Measurements from ENCODE around the gene ZBTB32. TPM values are rescaled to one million over a fixed set of nuclear protein-coding genes. Genes with fewer than 3 reads are reported as not detected.

ZBTB32 gene
- total and polyA plus RNA-seq, 11 donors = 0.24 TPM; not detected in 10

DNA sequence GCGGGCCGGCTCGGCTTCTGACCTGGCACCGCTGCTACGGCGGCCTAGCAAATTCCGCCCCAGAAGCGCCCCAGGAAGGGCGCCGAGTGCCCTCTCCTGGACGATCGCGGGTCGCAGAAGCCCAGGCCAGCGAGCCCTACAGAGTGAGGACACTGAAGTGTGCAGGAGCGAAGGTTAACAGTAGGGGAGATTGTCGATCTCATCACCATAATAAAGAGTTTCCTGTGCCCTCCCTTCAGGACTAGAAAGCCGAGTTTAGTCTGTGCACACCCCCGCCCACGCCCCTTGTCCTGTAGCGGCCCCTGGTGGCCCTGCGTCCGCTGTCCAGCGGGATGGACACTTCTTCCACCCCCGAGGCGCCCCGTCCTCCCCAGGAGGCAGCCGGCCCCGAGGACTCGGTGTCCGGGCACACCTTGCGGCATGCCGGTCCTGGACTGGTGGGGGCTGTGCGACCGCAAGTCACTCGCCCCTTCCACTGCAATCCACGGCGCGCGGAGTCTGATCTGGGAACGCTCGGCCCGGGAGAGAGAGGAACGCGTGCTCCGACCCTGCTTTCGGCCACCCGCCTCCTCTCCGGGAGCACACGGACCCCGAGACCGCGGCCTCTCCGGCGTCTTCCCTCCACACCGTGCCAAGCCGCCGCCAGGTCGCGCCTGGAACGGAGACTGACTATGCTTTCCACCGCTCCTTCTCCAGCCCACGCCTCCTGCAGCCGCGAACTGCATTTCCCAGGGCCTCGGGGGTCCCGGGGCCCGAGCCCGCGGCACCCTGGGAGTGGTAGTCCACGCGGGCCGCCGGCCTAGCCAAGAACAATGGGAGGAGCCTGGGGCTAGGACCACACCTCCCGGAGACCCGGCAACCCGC lies 12.7 kb downstream of the ZBTB32 start:
- TF ChIP-seq, protein P1, sequence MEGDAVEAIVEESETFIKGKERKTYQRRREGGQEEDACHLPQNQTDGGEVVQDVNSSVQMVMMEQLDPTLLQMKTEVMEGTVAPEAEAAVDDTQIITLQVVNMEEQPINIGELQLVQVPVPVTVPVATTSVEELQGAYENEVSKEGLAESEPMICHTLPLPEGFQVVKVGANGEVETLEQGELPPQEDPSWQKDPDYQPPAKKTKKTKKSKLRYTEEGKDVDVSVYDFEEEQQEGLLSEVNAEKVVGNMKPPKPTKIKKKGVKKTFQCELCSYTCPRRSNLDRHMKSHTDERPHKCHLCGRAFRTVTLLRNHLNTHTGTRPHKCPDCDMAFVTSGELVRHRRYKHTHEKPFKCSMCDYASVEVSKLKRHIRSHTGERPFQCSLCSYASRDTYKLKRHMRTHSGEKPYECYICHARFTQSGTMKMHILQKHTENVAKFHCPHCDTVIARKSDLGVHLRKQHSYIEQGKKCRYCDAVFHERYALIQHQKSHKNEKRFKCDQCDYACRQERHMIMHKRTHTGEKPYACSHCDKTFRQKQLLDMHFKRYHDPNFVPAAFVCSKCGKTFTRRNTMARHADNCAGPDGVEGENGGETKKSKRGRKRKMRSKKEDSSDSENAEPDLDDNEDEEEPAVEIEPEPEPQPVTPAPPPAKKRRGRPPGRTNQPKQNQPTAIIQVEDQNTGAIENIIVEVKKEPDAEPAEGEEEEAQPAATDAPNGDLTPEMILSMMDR (IDR thresholded peaks at IDR 0.05) = peak; percentile 86 to 98 (median 91)
- TF ChIP-seq POLR2A (IDR thresholded peaks at IDR 0.05) = peak in 1 of 2 donors; percentile 45
- no peaks in the 10 kb centered on the region for H3K9me3 ChIP-seq
- 0% methylated on average over 47 to 77 of the region's 77 CpGs for WGBS, 4 donors
- intact Hi-C loops (cut with DNase I) = loop anchor here (1.0 to 10.0 kb wide), 18 partner anchors 14 to 452 kb away; partner anchors contain the start of genes TMEM147 (in 6 of the 10), LRFN3 (in 2 of the 10), PSENEN (in 2 of the 10) and U2AF1L4 (in 2 of the 10)
- H3K4me1 ChIP-seq = peaks cover 3 to 39% (median 22%) of the 10 kb centered on the region in 12 donors
- no peaks in the 10 kb centered on the region for H3K27me3 ChIP-seq
- H3K4me3 ChIP-seq = peak overlapping the region; percentile 66 to 100 (median 88)
- H3K36me3 ChIP-seq = peaks cover 0 to 25% (median 13%) of the 10 kb centered on the region in 9 donors
- peak; percentile 90 to 98 (median 96) for DNase-seq
- peak; percentile 93 to 96 (median 95) for ATAC-seq
- peak overlapping the region; percentile 87 to 98 (median 92) for H3K27ac ChIP-seq

DNA sequence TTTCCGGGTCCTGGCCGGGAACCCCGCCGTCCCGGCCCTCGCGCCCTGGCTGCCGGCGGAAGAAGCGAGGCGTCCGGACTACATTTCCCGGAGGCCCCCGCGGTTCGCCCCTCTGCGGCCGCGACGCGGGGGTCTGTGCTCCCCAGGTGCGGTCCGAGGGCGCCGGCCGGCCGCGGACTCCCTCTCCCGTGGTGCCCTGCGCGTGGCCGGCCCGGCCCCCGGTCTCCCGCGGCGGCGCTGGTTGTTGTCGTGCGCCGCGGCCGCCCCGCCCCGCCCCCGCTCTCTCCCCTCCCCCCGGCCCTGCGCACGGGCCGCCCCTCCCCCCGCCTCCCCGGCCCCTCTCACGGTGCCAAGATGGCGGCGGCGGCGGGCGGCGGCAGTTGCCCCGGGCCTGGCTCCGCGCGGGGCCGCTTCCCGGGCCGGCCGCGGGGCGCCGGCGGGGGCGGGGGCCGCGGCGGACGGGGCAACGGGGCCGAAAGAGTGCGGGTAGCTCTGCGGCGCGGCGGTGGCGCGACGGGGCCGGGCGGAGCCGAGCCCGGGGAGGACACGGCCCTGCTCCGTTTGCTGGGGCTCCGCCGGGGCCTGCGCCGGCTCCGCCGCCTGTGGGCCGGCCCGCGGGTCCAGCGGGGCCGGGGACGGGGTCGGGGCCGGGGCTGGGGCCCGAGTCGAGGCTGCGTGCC lies 13.4 kb downstream of the ZBTB32 start, which contains the start of gene KMT2B:
Gene KMT2B (plus strand): TSS at position 339 of the 680 bp plus-strand sequence. CDS start 16 bp downstream, at position 355.
- no peaks in the 10 kb centered on the region for H3K9me3 ChIP-seq
- H3K4me1 ChIP-seq = peaks cover 3 to 39% (median 22%) of the 10 kb centered on the region in 12 donors
- peak within 1 kb of the TSS; percentile 87 to 98 (median 93) for H3K27ac ChIP-seq
- 1% methylated on average over 40 to 107 of the region's 109 CpGs for WGBS, 4 donors
- peaks cover 0 to 33% (median 21%) of the 10 kb centered on the region in 9 donors for H3K36me3 ChIP-seq
- intact Hi-C loops (cut with DNase I) = loop anchor here (1.0 to 10.0 kb wide), 17 partner anchors 15 to 453 kb away; partner anchors contain the start of genes TMEM147 (in 6 of the 10), LRFN3 (in 2 of the 10), PSENEN (in 2 of the 10) and U2AF1L4 (in 2 of the 10)
- H3K27me3 ChIP-seq = no peaks in the 10 kb centered on the region
- ATAC-seq (peak in 3 of 4 donors; percentile 36 to 80 (median 80)), DNase-seq (peak in 1 of 5 donors; percentile 98)
- H3K4me3 ChIP-seq = peak within 1 kb of the TSS; percentile 67 to 100 (median 88)
- peak in 1 of 2 donors; percentile 16 for TF ChIP-seq POLR2A (IDR thresholded peaks at IDR 0.05)
- TF ChIP-seq, protein P1 (IDR thresholded peaks at IDR 0.05) = no peak

DNA sequence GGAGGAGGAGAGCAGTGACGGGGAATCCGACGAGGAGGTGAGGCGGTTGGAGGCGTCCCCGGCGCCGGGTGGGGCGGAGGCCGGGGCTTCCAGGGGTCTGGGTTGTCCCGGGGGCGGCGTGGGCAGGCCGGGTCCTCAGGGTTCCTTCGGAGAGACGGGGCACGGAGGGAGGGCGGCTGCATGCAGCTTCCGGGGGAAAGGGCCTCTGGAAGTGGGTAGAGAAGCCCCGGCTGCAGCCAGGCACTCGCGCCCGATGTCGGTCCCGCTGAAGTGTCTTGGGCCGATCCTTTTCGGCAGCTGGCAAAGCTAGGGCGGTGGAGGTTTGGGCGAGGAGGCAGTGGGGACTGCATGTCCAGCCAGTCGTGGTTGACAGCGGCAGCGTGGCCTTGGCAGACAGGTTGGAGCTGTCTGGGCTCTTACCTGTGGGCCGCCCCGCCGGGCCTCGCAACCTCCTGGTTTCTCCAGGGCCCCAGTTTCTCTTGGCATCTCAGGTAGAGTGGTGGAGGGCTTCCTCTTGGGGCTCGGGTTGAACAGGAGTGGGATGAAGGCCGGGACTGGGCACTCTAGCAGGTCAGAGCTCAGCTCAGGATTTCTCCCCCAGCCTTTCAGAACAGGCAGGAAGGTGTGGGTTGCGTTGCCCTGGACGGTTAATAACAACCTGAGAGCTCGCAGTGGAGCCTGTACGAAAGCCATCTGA lies 14.1 kb downstream of the ZBTB32 start:
- peak in 4 of 5 donors; percentile 56 to 82 (median 62) for DNase-seq
- H3K27me3 ChIP-seq = no peaks in the 10 kb centered on the region
- TF ChIP-seq, protein P1 (IDR thresholded peaks at IDR 0.05) = no peak
- TF ChIP-seq POLR2A (IDR thresholded peaks at IDR 0.05) = no peak
- peak overlapping the region; percentile 55 to 98 (median 88) for H3K27ac ChIP-seq
- peak overlapping the region; percentile 67 to 100 (median 84) for H3K4me3 ChIP-seq
- intact Hi-C loops (cut with DNase I) = loop anchor here in 4 of 10 donors (5.0 to 10.0 kb wide), 5 partner anchors 171 to 454 kb away; partner anchors contain the start of genes TMEM147 (in 4 of the 4), LRFN3 (in 2 of the 4), FFAR3 (in 1 of the 4) and USF2 (in 1 of the 4)
- H3K9me3 ChIP-seq = no peaks in the 10 kb centered on the region
- H3K4me1 ChIP-seq = peaks cover 3 to 39% (median 22%) of the 10 kb centered on the region in 12 donors
- no peak for ATAC-seq
- WGBS, 4 donors = 1 to 2% (median 1%) methylated on average over 13 to 42 of the region's 42 CpGs
- H3K36me3 ChIP-seq = peaks cover under 1 to 40% (median 28%) of the 10 kb centered on the region in 9 donors

Measured in heart left ventricle (tissue), 16 donors.